CD4-positive, alpha-beta T cell treated with Interleukin-10 for 1 hour (primary cell): Measurements from ENCODE around the gene ORMDL3.
"Not testable (repeated sequence)": the region's sequence is repeated elsewhere in the genome, so short reads cannot be mapped to it uniquely, and the experiment has no call there.

Source experiments
- DNase-seq: peaks from one replicate; pipeline ENCODE4 v3.0.0-alpha.2; 2020

Gene ORMDL3

DNA sequence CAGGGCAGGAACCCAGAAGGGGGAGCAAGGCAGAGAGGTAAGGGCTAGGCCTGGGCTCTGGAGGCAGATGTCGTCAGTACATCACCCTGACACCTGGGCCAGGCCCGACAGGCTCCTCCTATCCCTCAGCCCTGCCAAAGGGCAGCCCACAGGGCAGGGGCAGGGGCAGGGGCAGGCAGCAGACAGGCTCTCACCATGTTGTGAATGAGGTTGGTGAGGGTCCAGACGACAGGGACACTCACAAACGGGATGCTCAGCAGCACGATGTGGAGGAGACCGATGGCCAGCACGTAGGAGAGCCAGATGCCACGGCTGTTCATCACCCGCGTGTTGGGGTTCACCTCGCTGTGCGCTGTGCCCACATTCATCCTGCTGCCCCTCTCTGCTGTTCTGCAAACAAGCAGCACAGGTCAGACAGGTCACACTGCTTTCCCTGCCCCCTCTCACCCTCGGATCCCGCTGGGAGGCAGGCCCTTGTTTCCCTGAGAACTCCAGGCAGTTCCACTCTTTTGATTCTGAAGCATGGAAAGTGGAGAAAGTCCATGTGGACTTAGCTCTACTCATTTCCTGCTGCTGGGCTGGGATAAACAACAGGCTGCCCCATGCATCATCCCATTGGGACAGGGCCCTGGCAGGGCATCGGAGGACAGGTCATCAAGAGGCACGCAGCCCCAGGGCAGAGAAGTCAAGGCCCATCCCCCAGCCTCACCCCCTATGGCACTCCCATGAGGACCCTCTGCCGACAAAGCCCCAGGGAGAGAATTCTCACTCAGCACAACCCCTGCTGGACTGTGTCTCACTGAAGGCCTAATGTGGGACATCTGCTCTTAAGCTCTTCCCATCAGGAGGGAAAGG lies 3.3 kb downstream of the ORMDL3 start:
- DNase-seq, result peak; percentile 10

DNA sequence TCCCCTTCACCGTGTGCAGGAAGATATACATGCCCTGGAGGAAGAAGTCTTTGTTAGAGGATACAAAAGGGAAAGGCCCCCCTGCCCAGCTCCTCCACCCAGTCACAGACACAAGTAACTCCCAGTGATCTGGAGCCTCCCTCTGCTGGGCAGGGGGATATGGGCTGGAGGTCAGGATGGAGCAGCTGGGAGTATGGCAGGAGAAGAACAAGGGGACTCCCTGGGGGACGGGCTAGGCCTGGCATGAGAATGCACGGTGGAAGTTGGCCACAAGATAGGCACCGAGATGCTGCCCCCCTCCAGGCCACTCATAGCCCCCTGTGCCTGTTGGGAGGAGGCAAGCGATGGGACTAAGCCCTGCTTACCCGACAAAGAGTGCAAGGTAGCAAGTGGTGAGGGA lies 4.2 kb downstream of the ORMDL3 start:
- no peak for DNase-seq

DNA sequence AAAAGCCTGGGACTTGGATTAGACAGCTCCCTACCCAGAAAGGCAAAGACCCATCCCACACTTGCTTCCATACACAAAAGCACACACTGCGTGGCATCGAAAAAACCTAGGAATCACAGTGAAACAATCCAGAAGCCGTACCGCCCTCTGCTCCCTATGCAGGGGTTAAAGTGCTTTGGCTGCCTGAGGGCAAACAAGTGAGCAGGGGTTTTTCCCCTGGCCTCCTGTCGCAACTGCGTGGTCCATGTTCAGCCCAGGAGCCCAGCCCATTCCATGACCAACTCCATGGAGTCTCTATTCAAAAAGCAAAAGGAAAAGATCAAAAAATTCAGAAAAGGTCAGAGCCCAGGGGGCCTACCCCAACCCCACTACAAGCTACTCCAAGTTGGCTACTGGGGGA lies 5.4 kb downstream of the ORMDL3 start:
- no peak for DNase-seq

DNA sequence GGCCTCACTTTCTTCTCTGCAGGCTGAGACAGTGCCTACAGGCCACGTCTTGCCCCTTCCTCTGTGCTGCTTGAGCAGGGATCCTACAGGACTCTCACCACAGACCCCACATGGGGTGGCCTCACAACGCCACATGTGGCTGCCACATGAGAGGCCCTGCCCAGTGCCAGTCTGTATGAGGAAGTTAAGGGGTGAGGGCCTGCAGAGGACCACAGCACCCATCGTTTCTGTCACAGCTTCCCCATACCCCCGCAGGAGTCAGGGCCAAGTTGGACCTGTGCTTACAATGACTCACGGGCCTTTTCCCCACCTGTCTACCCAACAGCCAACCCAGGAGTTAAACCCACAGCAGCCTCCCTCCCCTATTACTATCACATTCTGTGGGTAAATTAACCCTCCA lies 6.1 kb downstream of the ORMDL3 start:
- peak; percentile 16 for DNase-seq

DNA sequence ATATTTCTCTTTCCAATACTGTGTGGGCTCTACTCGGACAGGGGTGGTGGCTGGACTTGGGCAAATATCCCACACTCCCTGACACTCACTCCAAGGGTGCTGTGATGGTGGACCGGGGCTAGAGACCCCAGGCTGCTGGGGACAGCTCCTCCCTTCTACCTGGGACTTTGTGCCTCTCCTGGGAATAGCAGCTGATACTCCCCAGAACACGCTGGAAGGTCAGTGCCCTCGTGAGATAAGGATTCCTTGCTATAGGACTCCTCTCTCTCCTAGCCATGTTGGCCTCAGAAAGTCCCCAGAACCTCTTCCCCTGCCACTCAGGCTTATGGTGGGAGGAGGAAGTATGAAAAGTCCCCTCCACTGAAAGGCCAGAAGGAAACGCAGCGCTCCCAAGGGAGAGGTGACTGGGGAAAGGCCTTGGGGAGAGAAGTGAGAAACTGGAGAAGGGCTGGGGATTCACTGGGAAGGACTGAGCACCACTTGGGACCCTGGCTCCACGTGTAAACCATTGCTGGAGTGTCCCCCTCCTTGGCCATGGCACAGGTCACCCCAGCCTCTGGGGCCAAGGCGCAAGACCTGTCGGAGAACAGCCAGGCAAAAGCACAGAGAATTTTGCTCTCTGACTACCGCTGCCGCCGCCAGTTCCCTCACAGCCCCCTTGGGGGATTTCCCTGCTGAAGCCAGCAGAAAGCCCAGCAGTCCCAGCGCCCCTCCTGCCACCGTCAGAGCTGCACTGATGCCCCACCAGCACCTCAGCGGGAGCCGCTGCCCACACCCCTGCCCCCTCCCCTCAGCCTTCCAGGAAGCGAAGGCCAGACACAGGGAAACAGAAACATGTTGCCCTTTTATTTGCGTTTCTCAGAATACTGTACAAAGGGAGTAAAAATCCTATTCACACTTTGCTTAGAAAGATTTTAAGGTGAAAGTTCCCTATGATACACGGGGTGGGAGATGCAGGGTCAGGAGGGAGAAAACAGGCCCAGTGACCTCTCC lies 6.9 kb downstream of the ORMDL3 start:
- peak; percentile 61 for DNase-seq

DNA sequence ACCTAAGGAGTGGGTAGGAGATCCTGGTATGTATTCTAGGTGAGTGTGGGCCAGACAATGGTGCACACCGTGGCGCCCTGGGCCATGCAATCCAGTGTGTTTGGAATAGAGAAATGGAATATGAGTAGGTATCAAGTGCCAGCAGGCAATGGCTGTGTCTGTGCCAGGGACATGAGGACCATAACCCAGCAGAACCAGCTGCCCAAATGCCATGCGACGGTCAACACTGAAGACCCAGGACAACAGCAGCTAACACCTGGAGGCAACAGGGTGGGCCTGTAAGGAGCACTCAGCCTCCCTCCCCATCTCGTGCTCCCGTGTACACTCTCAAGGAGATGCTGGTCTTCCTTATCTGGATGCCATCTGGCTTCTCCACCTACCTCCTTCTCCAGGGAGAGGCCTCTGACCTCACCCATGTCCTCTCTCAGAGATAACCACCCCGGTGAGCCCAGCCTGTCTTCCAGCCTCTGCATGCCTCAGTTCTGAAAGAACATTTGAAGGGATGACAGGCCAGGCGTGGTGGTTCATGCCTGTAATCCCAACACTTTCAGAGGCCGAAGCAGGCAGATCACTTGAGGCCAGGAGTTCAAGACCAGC lies 8.2 kb downstream of the ORMDL3 start:
- no peak for DNase-seq

DNA sequence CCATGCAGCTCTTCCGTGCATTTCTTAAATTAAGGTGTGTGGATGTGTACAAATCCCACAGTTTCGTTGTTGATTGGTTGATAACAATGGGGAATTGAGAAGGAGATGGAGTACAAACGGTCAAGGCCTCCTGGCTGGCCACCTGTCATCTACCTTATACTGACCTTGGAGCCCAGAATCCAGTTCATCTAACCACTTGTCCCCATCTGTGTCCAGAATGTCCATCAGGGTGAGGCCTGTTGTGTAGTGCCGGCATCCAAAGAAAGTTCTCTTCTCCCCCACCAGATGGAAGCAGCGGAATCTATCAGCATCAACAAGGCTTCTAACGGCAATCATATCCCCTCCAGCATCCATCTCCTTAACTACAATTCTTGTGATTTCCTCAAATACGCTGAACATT lies 10.5 kb downstream of the ORMDL3 start:
- DNase-seq, result no peak

DNA sequence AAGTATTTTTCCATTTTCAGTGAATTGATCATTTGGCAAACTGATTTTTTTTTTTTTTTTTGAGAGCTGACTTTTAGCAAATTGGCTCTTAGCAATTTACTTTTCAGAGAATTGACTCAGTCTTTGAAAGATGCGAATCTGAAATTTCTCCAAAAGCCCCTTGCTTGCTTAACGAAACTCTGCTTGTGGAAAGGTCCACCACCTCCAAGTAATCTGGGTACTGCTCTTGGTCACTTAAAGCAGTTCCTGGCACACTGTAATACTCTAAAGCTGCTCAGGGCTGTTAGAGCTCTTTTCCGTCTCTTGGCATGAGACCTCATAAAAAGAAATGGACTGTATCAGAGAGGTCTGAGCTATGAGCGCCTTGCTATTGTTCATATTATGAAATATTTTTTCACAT lies 11.8 kb downstream of the ORMDL3 start:
- no peak for DNase-seq

DNA sequence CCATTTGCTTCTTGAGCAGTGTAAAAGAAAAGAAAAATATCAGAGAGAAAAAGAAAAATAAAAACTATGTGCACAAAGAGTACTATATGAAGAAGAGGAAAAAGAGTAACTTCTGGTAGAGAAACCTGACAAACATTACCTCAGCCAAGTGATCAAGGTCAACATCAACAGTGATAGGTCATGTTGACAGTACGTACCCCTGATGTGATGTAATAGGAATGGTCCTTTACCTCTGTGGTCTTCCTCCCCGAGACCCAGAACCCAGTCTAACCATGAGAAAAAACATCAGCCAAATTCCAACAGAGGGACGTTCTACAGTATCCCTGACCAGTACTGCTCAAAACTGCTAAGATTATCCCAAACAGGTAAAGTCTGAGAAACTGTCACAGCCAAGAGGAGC lies 13.4 kb downstream of the ORMDL3 start:
- no peak for DNase-seq

DNA sequence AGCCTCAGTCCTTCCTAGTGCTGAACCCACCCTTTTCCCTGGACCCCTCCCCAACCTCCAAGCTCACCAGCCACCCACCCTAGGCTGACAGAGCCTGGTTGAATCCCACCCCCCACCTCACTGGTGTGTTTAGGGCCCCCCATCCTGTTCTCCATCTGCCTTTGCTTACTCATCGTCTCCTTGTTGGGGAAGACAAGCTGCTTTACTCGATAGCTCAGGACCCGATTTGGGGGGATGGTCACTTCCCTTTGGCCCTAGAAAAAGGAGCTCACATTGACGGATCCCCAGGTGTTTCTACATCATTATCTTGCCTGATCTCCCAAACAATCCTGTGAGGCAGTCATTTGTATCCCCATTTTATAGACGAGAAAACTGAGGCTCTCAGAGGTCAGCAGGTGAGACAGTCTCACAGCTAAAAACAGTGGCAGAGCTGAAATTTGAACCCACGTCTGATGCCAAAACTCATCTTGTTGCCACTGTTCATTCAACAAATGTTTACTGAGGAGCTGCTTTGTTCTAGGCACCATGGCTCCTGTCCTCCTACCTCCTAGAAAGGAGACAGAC lies 18.5 kb downstream of the ORMDL3 start:
- DNase-seq, result no peak

DNA sequence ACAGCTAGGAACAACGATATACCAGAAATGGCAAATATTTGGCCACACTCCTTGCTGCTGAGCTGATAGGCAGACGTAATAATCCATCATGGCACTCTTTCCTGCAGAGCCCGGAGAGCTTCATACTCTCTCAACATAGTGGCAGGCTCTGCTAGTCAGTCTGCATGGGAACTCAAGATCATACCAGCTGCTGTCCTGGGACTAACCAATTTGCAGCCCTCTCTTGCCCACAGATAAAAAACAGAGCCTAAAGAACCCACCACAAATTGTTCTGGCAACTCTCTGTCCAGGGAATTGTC lies 22.5 kb downstream of the ORMDL3 start:
- no peak for DNase-seq

DNA sequence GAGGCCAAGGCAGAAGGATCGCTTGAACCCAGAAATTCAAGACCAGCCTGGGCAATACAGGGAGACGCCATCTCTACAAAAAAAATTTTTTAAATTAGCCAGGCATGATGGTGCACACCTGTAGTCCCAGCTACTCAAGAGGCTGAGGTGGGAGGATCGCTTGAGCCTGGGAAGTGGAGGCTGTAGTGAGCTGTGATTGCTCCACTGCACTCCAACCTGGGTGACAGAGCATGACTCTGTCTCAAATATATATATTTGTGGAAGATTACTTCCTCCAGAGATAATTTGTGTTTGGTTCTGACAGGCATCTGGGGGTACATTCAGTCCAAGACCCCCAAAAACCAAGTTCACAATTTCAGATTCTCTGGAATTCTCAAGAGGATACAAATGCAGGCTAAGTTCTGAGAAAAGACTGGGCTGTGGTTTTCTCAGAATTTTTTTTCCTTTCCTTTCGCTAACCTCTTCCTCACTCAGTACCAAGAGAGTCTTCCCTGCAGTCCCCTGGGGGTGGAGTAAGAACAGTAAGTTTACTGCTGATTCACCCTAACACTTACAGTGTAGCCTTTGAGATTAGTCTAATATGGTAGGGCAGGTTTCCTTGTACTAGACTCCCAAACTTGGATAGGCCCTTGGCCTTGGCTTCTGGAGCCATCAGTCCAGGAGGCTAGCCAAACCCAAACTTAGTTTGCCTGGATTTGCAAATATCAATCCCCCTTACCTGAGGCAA lies 24.1 kb downstream of the ORMDL3 start:
- DNase-seq, result peak; percentile 15

DNA sequence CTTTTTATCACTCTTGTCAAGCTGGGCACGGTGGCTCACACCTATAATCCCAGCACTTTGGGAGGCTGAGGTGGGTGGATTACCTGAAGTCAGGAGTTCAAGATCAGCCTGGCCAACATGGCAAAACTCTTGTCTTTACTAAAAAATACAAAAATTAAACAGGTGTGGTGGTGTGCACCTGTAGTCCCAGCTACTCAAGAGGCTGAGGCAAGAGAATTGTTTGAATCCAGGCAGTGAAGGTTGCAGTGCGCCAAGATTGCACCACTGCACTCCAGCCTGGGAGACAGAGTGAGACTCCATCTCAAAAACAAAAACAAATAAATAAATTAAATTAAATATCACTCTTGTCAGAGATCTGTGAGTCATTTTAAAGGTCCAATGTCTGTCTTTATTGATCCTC lies 25.4 kb downstream of the ORMDL3 start:
- DNase-seq, result not testable (repeated sequence)

DNA sequence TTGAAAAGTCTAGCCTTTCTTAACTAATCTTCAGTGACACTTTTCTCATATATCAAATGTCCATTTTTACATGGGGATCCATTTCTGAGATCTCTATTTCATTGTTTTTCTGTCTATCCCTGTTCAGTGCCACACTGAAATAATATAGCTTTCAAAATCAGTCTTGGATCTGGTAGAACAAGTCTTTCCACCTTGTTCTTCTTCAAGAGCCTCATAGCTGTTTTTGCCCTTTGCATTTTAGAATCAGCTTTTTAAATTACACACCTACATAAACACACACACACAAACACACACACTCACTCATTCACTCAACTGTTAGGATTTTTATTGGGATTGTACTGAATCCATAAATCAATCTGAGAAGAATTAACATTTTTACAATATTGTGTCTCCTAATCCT lies 28.2 kb downstream of the ORMDL3 start:
- no peak for DNase-seq

DNA sequence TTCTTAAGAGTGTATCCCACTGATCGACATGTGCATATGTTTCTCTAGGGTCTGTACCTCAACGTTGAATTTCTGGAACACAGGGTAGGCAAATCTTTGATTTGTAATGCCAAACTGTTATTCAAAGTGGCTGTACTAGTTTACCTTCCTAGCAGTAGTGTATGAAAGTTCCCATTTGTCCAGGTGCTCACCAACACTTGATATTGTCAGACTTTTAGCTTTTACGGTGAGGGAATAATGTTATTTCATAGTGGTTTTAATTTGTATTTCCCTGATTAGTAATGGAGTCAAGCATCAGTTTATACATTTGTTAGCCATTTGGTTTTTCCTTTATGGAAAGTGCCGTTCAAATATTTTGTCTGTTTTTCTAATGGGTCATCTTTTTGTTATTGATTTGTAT lies 29.3 kb downstream of the ORMDL3 start:
- no peak for DNase-seq

DNA sequence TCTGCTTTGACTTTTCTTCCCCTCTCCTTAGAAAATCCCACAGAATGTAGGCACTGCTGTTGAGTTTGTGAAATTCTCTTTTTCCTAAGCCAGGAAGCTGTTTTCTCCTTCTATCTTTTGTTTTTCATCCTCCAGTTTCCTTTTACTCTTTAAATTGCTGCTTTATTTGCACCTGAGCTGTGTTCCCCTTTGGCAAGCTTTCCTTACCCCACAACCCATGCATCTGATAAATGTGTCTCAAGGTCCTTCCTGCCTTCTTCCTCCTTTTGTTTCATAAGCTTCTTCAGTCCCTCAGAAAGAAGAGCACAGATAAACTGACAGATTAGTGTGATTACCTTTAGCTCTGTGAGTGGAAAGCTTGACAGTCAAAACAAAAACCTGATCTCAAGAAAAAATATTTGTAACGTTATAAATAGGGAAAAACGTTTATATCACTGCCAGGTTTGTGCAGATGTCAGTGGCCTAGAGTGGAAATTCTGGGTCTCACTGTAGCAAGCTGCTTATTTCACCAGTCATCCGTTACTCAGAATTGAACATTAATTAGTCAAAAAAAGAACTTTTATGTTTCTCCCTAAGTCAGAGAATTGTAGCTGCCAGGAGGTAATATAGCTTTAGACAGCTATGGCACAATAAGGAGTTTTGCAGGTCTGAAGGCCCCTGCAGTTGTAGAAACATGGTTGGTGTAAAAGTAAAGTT lies 32.6 kb downstream of the ORMDL3 start:
- DNase-seq, result no peak

DNA sequence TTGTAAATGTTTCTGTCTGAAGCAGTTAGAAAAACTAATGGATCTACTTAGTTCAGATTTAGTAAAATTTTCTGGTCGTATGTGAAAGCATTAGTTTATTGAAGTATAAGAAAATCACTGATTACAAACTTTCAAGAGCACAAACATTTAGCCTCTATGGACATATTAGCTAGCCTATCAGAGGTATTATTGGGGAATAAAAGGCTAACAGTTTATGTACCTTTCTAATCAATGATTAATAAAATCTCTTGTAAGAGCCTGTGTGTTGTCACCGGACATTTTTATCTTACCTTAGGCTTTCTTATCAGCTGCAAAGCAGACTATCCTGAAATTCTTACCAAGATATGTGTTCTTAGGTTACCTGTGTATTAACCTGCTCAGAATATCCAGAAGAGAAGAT lies 38.2 kb downstream of the ORMDL3 start:
- no peak for DNase-seq

DNA sequence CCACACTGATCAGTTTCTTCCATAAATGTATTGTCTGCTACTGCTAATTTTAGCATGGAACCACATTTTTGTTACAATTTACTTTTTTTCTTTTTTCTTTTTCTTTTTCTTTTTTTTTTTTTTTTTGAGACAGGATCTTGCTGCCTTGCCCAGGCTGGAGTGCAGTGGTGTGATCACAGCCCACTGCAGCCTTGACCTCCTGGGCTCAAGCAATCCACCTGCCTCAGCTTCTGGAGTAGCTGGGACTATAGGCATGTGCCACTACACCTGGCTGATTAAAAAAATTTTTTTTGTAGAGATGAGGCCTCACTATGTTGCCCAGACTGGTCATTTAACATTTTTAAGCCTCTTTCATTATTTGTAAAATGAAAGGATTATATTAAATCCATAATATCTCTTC lies 40.3 kb downstream of the ORMDL3 start:
- DNase-seq, result no peak

DNA sequence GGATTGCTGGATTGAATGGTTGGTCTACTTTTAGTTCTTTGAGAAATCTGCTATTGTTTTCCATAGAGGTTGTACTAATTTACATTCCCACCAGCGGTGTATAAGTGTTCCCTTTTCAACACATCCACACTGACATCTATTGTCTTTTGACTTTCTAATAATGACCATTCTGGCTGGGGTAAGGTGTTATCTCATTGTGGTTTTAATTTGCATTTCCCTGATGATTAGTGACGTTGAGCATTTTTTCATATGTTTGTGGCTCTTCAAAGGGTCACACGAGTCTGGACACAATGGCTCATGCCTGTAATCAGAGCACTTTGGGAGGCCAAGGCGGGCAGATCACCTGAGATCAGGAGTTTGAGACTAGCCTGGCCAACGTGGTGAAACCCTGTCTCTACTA lies 41.3 kb downstream of the ORMDL3 start:
- not testable (repeated sequence) for DNase-seq

DNA sequence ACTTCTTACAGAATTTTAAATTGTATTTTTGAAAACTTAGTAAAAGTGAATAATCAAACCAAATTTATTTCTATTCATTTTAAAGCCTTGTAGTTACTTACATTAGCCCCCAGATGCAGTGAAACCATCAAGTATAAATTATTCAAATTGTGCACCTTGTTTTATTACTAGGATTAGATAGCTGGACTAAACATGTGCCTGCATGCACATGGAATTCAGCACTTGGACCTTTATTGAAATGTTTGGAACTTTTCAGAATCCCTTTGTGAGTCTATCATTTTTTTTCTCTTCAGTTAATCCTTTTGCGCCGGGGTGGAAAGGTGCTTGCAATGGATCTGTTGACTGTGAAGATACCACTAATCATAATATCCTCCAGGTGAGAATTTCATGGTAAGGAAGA lies 54.6 kb downstream of the ORMDL3 start:
- DNase-seq, result no peak

DNA sequence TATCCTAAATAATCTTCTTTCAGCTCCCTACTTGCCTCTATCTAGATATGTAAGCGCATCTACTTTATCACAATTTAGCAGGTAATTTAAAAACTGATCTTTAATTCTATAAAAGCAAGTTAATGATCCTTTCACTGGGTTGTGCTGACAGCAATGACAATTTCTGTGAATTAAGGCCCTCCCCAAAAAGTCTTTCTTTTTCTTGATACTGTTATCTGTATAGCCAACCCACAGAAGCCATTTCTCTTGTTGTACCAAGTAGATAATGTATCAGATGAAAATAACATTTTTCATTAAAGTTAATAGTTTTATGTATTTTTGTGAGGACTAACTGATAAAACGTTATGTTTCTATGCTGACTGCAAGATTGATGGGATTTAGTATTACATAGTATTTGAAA lies 55.6 kb downstream of the ORMDL3 start:
- no peak for DNase-seq
